ENCODE data around the gene KDM6A. TPM values are rescaled to one million over a fixed set of nuclear protein-coding genes. Genes with fewer than 3 reads are reported as not detected.

Gene KDM6A
- polyA plus RNA-seq, 4 donors, result 9.5 to 31.0 (median 14.4) TPM

- Histone ChIP-seq H3K4me1 (ENCODE audit: control insufficient read depth in 3 of 3, insufficient read depth in 2 of 3, low read depth in 1 of 3, low read length in 2 of 3) (peaks cover 0 to 7% (median 0%) of the 10 kb centered on the region in 3 donors), H3K27ac (ENCODE audit: low read depth in 1 of 3, low read length in 2 of 3) (no peak overlapping the region), H3K27me3 (ENCODE audit: control insufficient read depth in 3 of 3, insufficient read depth in 3 of 3, low read length in 3 of 3) (no peaks in the 10 kb centered on the region), H3K9me3 (ENCODE audit: control insufficient read depth in 2 of 2, insufficient read depth in 1 of 2, low read depth in 1 of 2, low read length in 1 of 2) (peaks cover 1 to 15% of the 10 kb centered on the region in 2 donors), H3K4me3 (ENCODE audit: low read depth in 1 of 3, low read length in 3 of 3) (no peak overlapping the region), H3K36me3 (ENCODE audit: control insufficient read depth in 3 of 3, insufficient read depth in 2 of 3, low read depth in 1 of 3, low read length in 3 of 3) (no peaks in the 10 kb centered on the region)
- WGBS, 3 donors, result 87 to 97% (median 95%) methylated on average over 2 of the region's 2 CpGs
- DNase-seq (no peak), FAIRE-seq (no peak)
Observed at GRCh38 chrX:44897539-44897938, 24.6 kb downstream of the KDM6A start.

GRCh38 chrX:44898411-44899221 is 25.6 kb downstream of the KDM6A start:
- Histone ChIP-seq H3K27me3 (ENCODE audit: control insufficient read depth in 3 of 3, insufficient read depth in 3 of 3, low read length in 3 of 3) (no peaks in the 10 kb centered on the region), H3K36me3 (ENCODE audit: control insufficient read depth in 3 of 3, insufficient read depth in 2 of 3, low read depth in 1 of 3, low read length in 3 of 3) (no peaks in the 10 kb centered on the region), H3K9me3 (ENCODE audit: control insufficient read depth in 2 of 2, insufficient read depth in 1 of 2, low read depth in 1 of 2, low read length in 1 of 2) (peaks cover 1 to 15% of the 10 kb centered on the region in 2 donors), H3K27ac (ENCODE audit: low read depth in 1 of 3, low read length in 2 of 3) (no peak overlapping the region), H3K4me3 (ENCODE audit: low read depth in 1 of 3, low read length in 3 of 3) (no peak overlapping the region), H3K4me1 (ENCODE audit: control insufficient read depth in 3 of 3, insufficient read depth in 2 of 3, low read depth in 1 of 3, low read length in 2 of 3) (peaks cover 0 to 7% (median 0%) of the 10 kb centered on the region in 3 donors)
- 82 to 84% (median 84%) methylated on average over 3 of the region's 3 CpGs for WGBS, 3 donors
- FAIRE-seq (no peak), DNase-seq (no peak)

GRCh38 chrX:44899946-44900345 is 27.0 kb downstream of the KDM6A start:
- DNase-seq, result no peak
- FAIRE-seq, result no peak
- Histone ChIP-seq H3K27me3 (ENCODE audit: control insufficient read depth in 3 of 3, insufficient read depth in 3 of 3, low read length in 3 of 3) (no peaks in the 10 kb centered on the region), H3K36me3 (ENCODE audit: control insufficient read depth in 3 of 3, insufficient read depth in 2 of 3, low read depth in 1 of 3, low read length in 3 of 3) (no peaks in the 10 kb centered on the region), H3K27ac (ENCODE audit: low read depth in 1 of 3, low read length in 2 of 3) (no peak overlapping the region), H3K9me3 (ENCODE audit: control insufficient read depth in 2 of 2, insufficient read depth in 1 of 2, low read depth in 1 of 2, low read length in 1 of 2) (peaks cover 1 to 15% of the 10 kb centered on the region in 2 donors), H3K4me1 (ENCODE audit: control insufficient read depth in 3 of 3, insufficient read depth in 2 of 3, low read depth in 1 of 3, low read length in 2 of 3) (peaks cover 0 to 7% (median 0%) of the 10 kb centered on the region in 3 donors), H3K4me3 (ENCODE audit: low read depth in 1 of 3, low read length in 3 of 3) (no peak overlapping the region)
- WGBS, 3 donors, result 62 to 88% (median 80%) methylated on average over 4 of the region's 4 CpGs

GRCh38 chrX:44903107-44903506 is 30.1 kb downstream of the KDM6A start:
- Histone ChIP-seq H3K36me3 (ENCODE audit: control insufficient read depth in 3 of 3, insufficient read depth in 2 of 3, low read depth in 1 of 3, low read length in 3 of 3) (no peaks in the 10 kb centered on the region), H3K4me1 (ENCODE audit: control insufficient read depth in 3 of 3, insufficient read depth in 2 of 3, low read depth in 1 of 3, low read length in 2 of 3) (peaks cover 0 to 7% (median 0%) of the 10 kb centered on the region in 3 donors), H3K9me3 (ENCODE audit: control insufficient read depth in 2 of 2, insufficient read depth in 1 of 2, low read depth in 1 of 2, low read length in 1 of 2) (peaks cover 1 to 8% of the 10 kb centered on the region in 2 donors), H3K4me3 (ENCODE audit: low read depth in 1 of 3, low read length in 3 of 3) (no peak overlapping the region), H3K27me3 (ENCODE audit: control insufficient read depth in 3 of 3, insufficient read depth in 3 of 3, low read length in 3 of 3) (no peaks in the 10 kb centered on the region), H3K27ac (ENCODE audit: low read depth in 1 of 3, low read length in 2 of 3) (no peak overlapping the region)
- FAIRE-seq (no peak), DNase-seq (no peak)
- 67 to 74% (median 68%) methylated on average over 4 of the region's 4 CpGs for WGBS, 3 donors

- no peak overlapping the region for H3K27ac ChIP-seq (ENCODE audit: low read depth in 1 of 3, low read length in 2 of 3)
Observed at GRCh38 chrX:44903830-44904530, 31.0 kb downstream of the KDM6A start.

GRCh38 chrX:44904542-44905115 is 31.6 kb downstream of the KDM6A start:
- 52 to 81% (median 68%) methylated on average over 4 of the region's 4 CpGs for WGBS, 3 donors
- Histone ChIP-seq H3K27ac (ENCODE audit: low read depth in 1 of 3, low read length in 2 of 3) (no peak overlapping the region), H3K27me3 (ENCODE audit: control insufficient read depth in 3 of 3, insufficient read depth in 3 of 3, low read length in 3 of 3) (no peaks in the 10 kb centered on the region), H3K9me3 (ENCODE audit: control insufficient read depth in 2 of 2, insufficient read depth in 1 of 2, low read depth in 1 of 2, low read length in 1 of 2) (peaks cover 1 to 4% of the 10 kb centered on the region in 2 donors), H3K36me3 (ENCODE audit: control insufficient read depth in 3 of 3, insufficient read depth in 2 of 3, low read depth in 1 of 3, low read length in 3 of 3) (no peaks in the 10 kb centered on the region), H3K4me3 (ENCODE audit: low read depth in 1 of 3, low read length in 3 of 3) (no peak overlapping the region), H3K4me1 (ENCODE audit: control insufficient read depth in 3 of 3, insufficient read depth in 2 of 3, low read depth in 1 of 3, low read length in 2 of 3) (no peaks in the 10 kb centered on the region)
- no peak for FAIRE-seq
- no peak for DNase-seq

More at GRCh38 chrX:44903830-44904530, 31.0 kb downstream of the KDM6A start:
- no peak overlapping the region for H3K4me3 ChIP-seq (ENCODE audit: low read depth in 1 of 3, low read length in 3 of 3)
- H3K9me3 ChIP-seq (ENCODE audit: control insufficient read depth in 2 of 2, insufficient read depth in 1 of 2, low read depth in 1 of 2, low read length in 1 of 2), result peaks cover 1 to 4% of the 10 kb centered on the region in 2 donors
- H3K27me3 ChIP-seq (ENCODE audit: control insufficient read depth in 3 of 3, insufficient read depth in 3 of 3, low read length in 3 of 3), result no peaks in the 10 kb centered on the region
- no peak for FAIRE-seq
- no peak for DNase-seq
- H3K4me1 ChIP-seq (ENCODE audit: control insufficient read depth in 3 of 3, insufficient read depth in 2 of 3, low read depth in 1 of 3, low read length in 2 of 3), result peaks cover 0 to under 1% (median 0%) of the 10 kb centered on the region in 3 donors
- no peaks in the 10 kb centered on the region for H3K36me3 ChIP-seq (ENCODE audit: control insufficient read depth in 3 of 3, insufficient read depth in 2 of 3, low read depth in 1 of 3, low read length in 3 of 3)
- WGBS, 3 donors, result 53 to 68% (median 54%) methylated on average over 4 of the region's 4 CpGs

GRCh38 chrX:44906041-44906440 is 33.1 kb downstream of the KDM6A start:
- DNase-seq, result no peak
- Histone ChIP-seq H3K36me3 (ENCODE audit: control insufficient read depth in 3 of 3, insufficient read depth in 2 of 3, low read depth in 1 of 3, low read length in 3 of 3) (no peaks in the 10 kb centered on the region), H3K4me1 (ENCODE audit: control insufficient read depth in 3 of 3, insufficient read depth in 2 of 3, low read depth in 1 of 3, low read length in 2 of 3) (no peaks in the 10 kb centered on the region), H3K27ac (ENCODE audit: low read depth in 1 of 3, low read length in 2 of 3) (no peak overlapping the region), H3K27me3 (ENCODE audit: control insufficient read depth in 3 of 3, insufficient read depth in 3 of 3, low read length in 3 of 3) (no peaks in the 10 kb centered on the region), H3K9me3 (ENCODE audit: control insufficient read depth in 2 of 2, insufficient read depth in 1 of 2, low read depth in 1 of 2, low read length in 1 of 2) (peaks cover 1 to 4% of the 10 kb centered on the region in 2 donors), H3K4me3 (ENCODE audit: low read depth in 1 of 3, low read length in 3 of 3) (no peak overlapping the region)
- WGBS, 3 donors, result 85 to 94% (median 94%) methylated on average over 3 of the region's 3 CpGs
- FAIRE-seq, result no peak

GRCh38 chrX:44906542-44906941 is 33.6 kb downstream of the KDM6A start:
- no peak overlapping the region for H3K27ac ChIP-seq (ENCODE audit: low read depth in 1 of 3, low read length in 2 of 3)

More at GRCh38 chrX:44906542-44906941, 33.6 kb downstream of the KDM6A start:
- Histone ChIP-seq H3K9me3 (ENCODE audit: control insufficient read depth in 2 of 2, insufficient read depth in 1 of 2, low read depth in 1 of 2, low read length in 1 of 2) (peaks cover 1 to 4% of the 10 kb centered on the region in 2 donors), H3K27me3 (ENCODE audit: control insufficient read depth in 3 of 3, insufficient read depth in 3 of 3, low read length in 3 of 3) (no peaks in the 10 kb centered on the region), H3K4me1 (ENCODE audit: control insufficient read depth in 3 of 3, insufficient read depth in 2 of 3, low read depth in 1 of 3, low read length in 2 of 3) (no peaks in the 10 kb centered on the region), H3K4me3 (ENCODE audit: low read depth in 1 of 3, low read length in 3 of 3) (no peak overlapping the region), H3K36me3 (ENCODE audit: control insufficient read depth in 3 of 3, insufficient read depth in 2 of 3, low read depth in 1 of 3, low read length in 3 of 3) (no peaks in the 10 kb centered on the region)
- 84 to 100% (median 90%) methylated on average over 6 of the region's 6 CpGs for WGBS, 3 donors
- no peak for DNase-seq
- FAIRE-seq, result no peak
